H7 (cell line): ENCODE results near the gene CR2. TPM values are rescaled to one million over a fixed set of nuclear protein-coding genes. Genes with fewer than 3 reads are reported as not detected.
"Not testable (repeated sequence)": the region's sequence is repeated elsewhere in the genome, so short reads cannot be mapped to it uniquely, and the experiment has no call there.

Experiments
- DNase-seq: peaks from one replicate; pipeline ENCODE4 v3.0.0; 2012
- H3K27me3 ChIP-seq: 2 replicates; pipeline ENCODE4 v1.6.0; 2011; ENCODE audit warnings: mild to moderate bottlenecking, low read length; ENCODE audit not compliant: control insufficient read depth, insufficient read depth
- H3K36me3 ChIP-seq: replicated peaks from 2 replicates; pipeline ENCODE4 v1.5.1; 2011; ENCODE audit warnings: low read length; ENCODE audit not compliant: control insufficient read depth, insufficient read depth
- H3K4me3 ChIP-seq: 2 replicates; pipeline ENCODE4 v1.5.1; 2011; ENCODE audit warnings: low read depth, mild to moderate bottlenecking, control low read depth, low read length, moderate library complexity; ENCODE audit not compliant: insufficient read depth
- total RNA-seq: library from RNA; depleted of rRNA; stranded (reverse); fragments of >200 nt; shearing (Covaris generic); gene quantifications from 2 replicates; pipeline ENCODE4 v1.2.3, GENCODE V29; 2014

Gene CR2
- total RNA-seq, 1 experiment from 2014 or later = 0.48 TPM

DNA sequence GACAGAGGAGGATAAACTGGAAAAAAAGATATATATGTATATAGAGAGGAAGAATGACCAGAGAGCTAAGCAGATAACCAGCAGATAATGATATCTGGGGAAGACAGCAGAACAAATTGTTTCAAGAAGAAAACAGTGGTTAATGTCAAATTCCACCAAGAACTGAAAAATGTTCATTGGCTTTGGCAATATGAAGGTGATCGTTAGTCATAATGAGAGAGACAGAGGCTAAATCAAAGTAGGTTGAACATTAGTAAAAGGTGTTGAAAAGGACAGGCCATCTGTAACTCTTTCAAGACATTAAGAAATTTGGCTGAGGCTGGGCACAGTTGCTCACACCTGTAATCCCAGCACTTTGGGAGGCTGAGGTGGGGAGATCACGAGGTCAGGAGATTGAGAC lies 25.3 kb upstream of the CR2 start:
- Histone ChIP-seq H3K27me3 (no peaks in the 10 kb centered on the region), H3K36me3 (no peaks in the 10 kb centered on the region), H3K4me3 (no peak overlapping the region)
- DNase-seq = no peak

DNA sequence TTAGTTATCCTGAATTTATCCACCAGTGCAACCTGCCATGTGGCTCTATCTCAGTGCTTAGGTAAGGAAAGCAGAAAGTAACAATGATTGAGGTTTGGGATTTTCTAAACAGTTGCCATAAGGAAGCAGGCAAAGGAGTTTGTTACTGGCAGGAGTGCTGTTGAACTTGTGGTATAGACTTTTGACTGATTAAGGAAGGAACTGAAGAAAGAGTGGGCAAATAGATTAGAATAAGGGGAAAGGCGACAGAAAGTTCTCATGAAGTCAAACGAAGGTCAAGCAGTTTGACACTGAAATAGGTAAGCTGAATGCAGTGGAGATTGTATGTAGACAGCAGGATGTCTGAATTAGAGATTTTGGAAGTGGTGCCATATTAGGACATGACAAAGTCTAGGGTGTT lies 24.2 kb upstream of the CR2 start:
- DNase-seq = no peak
- no peaks in the 10 kb centered on the region for H3K27me3 ChIP-seq
- H3K4me3 ChIP-seq = no peak overlapping the region
- H3K36me3 ChIP-seq = no peaks in the 10 kb centered on the region

DNA sequence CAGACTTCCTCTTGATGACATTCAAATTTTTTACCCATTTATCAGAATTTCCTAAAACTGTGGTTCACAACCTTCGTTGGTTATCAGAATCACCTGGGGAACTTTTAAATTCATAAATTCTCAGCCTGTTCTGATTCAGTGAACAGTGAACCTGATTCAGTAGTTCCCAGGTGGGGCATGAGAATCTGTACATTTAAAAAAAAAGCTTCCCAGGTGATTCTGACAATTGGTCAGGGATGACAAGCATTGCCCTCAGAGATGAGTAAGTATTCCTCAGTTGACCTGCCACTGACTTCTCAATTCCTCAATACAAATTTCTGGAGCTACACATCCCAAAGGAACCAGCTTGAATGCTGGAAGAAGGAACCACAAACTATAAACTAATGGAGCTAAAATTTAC lies 23.5 kb upstream of the CR2 start:
- H3K4me3 ChIP-seq = no peak overlapping the region
- no peak for DNase-seq

DNA sequence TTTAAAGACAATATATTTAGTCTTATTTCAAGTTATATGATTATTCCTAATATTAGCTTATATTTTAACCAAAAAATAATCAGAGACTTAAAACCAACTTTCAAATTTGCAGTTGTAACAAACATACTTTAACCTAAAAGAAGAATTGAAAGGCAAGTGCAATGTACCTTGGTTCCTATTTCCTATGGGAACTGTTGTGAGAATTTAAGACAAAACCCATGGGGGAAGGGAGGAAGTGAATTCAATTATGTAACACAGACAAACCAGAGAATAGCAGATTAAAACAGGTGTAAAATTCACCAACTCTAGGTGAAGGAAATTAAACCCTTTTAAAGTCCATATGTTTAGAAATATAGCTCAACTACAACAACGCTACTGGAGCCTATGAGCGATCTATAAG lies 22.6 kb upstream of the CR2 start:
- no peak overlapping the region for H3K4me3 ChIP-seq
- no peaks in the 10 kb centered on the region for H3K36me3 ChIP-seq
- H3K27me3 ChIP-seq = no peaks in the 10 kb centered on the region
- DNase-seq = no peak

More for the DNA sequence above, 23.5 kb upstream of the CR2 start:
- H3K36me3 ChIP-seq = no peaks in the 10 kb centered on the region
- no peaks in the 10 kb centered on the region for H3K27me3 ChIP-seq

DNA sequence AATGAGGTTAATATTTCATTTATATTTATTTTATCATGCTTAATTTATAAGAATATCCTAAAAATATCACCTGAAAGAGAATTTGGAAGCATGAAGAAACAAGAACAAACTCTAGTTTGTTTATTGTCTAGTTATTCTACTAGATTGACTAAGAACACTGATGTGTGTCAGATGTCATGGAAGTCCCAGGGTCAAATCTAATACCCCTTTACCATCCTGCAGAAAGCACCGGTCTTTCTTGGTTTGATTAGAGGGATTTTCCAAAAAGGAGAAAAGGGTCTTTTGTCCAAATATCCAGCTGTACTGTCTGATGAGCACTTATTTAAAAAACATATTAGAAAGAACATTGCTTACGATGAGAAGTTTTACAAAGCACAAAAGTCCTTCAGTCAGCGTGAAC lies 20.7 kb upstream of the CR2 start:
- Histone ChIP-seq H3K36me3 (no peaks in the 10 kb centered on the region), H3K4me3 (no peak overlapping the region), H3K27me3 (no peaks in the 10 kb centered on the region)
- no peak for DNase-seq

DNA sequence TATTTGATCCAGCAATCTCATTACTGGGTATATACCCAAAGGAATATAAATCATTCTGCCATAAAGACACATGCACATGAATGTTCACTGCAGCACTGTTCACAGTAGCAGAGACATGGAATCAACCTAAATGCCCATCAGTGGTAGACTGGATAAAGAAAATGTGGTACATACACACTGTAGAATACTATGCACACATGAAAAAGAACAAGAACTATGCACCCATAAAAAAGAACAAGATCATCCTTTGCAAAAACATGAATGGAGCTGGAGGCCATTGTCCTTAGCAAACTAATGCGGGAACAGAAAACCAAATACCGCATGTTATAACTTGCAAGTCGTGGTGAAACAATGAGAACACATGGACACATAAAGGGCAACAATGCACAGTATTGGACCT lies 17.4 kb upstream of the CR2 start:
- not testable (repeated sequence) for H3K27me3 ChIP-seq, H3K4me3 ChIP-seq, DNase-seq, H3K36me3 ChIP-seq

DNA sequence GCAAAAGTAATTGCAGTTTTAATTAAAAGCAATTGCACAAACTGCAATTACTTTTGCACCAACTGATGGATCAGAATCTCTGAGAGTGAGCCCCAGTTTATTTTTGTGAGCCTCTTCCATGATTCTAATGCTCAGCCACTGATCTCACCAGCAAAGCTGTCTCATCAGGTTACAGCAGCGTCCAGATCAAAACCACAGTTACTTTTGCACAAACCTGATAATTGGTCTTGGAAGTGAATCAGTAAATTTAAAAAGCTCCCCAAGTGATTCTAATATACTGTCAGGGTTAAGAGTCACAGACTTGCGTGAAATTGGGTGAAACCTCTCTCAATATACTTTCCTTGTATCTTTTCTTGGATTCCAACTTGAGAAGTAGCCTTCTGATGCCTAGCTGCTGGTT lies 13.5 kb upstream of the CR2 start:
- H3K36me3 ChIP-seq = no peaks in the 10 kb centered on the region
- no peak for DNase-seq
- H3K27me3 ChIP-seq = no peaks in the 10 kb centered on the region
- H3K4me3 ChIP-seq = no peak overlapping the region

DNA sequence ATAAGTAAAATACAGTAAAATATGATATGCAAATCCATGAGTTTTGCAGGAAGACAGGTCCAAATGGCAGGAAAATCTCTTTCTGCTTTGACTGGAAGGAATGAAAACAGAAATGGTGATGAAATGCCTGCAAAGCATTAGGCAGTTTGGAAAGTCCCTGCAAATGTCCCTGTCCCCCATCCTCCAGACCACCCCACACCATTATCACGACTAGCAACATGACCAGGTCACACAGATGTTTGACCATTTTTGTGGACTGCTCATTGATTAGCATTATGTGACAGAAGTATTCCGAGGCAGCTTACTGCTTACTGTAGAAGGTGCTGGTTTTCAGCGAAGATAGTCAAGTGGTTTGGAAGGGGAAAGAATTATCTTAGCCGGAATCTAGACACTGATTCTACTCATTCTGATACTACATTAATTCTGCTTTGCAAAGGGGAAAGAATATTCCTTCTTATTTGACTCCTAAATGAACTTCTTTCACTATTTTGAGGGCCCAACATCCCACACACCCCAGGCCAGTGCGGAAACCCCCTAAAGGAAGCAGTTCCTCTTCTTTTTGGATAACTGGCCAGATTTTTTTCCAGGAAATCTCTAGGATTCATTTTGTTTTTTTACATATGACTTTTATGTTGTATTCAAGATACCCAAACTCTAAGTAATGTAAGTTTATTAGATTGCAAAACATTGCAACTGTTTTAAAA lies 9.5 kb upstream of the CR2 start:
- no peak for DNase-seq
- Histone ChIP-seq H3K36me3 (no peaks in the 10 kb centered on the region), H3K27me3 (no peaks in the 10 kb centered on the region; the same call in 1 of the 2 replicates), H3K4me3 (no peak overlapping the region)

DNA sequence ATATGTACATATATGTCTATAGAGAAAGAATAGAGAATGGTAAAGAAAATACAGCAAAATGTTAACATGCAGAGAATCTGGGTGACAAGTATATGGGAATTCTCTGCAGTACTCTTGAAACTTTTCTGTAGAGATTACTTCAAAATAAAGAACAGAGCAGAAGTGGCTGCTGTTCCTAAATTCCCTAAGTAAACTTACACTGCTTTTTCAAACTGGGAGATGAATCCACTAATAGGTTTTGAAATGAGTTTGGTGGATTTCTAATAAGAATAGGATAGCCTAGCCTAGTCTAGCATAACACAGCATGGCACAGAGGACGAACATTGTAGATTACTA lies 450 bp upstream of the CR2 start:
- H3K4me3 ChIP-seq = no peak overlapping the region
- H3K36me3 ChIP-seq = no peaks in the 10 kb centered on the region
- DNase-seq = no peak
- H3K27me3 ChIP-seq = peaks cover 47% of the 10 kb centered on the region

DNA sequence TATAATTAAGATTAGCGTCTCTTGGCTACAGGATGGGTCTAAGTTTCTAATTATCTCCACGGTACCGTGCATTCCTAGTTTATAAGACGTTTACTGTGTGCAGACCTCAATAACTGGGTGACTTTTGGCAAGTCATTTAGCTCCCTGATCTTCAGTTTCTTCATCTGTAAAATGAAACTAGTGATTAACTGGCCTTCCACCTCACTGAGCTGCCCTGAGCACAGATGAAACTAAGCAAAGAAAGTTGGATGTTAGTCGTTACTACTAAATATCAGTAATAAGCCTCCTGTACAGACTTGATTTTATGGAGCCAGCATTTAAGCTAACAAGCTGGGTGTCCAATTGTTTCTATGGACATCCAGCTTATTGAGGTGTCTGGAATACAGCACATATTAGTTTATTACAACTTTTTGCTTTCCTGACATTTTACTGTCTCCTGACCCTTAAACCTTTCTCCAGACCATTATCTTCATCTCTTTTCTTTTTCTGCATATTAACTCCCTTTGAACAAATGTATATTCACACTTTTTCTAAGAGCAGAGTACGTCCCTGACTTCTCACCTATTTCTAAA lies 1.1 kb downstream of the CR2 start:
- DNase-seq = no peak
- H3K4me3 ChIP-seq = no peak overlapping the region; the same call in 1 of the 2 replicates
- peaks cover 47% of the 10 kb centered on the region for H3K27me3 ChIP-seq
- H3K36me3 ChIP-seq = no peaks in the 10 kb centered on the region

DNA sequence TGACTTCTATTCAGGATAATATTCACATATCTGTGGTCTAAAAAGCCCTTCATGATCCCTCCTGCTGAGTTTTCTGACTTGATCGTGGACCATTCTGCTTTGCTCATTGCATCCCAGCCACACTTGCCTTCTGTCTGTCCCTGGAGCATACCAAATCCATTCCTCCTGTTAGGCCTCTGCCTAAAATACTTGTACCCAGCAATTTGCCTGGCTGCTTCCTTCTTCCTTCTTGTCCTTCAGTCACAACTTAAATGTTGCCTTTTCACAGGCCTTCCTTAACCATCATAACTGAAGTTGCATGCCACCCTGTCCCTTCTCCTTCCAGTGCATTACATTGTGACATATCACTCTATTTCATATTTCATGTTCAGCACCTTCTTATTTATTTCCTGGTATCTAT lies 4.3 kb downstream of the CR2 start:
- Histone ChIP-seq H3K36me3 (no peaks in the 10 kb centered on the region), H3K27me3 (peaks cover 34% of the 10 kb centered on the region), H3K4me3 (no peak overlapping the region)
- no peak for DNase-seq

DNA sequence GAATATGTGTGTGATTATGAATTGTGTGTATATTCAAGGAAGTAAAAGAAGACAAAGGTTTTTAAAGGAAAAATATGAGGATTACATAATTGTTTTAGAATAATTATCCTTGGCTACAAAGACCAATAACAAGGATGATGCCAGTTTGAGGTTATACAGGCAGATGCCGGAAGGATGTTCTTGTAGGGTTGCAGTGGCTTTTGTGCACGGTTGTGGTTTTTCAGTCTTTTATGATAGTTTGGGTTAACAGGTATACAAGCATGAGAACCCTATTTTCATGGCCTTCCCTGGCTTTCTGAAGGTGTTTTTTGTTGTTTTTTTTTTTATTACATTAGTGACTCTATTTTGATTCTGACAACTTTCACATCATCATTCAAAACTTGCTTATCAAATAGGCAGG lies 4.9 kb downstream of the CR2 start:
- no peak overlapping the region for H3K4me3 ChIP-seq
- no peak for DNase-seq
- peaks cover 30% of the 10 kb centered on the region for H3K27me3 ChIP-seq

DNA sequence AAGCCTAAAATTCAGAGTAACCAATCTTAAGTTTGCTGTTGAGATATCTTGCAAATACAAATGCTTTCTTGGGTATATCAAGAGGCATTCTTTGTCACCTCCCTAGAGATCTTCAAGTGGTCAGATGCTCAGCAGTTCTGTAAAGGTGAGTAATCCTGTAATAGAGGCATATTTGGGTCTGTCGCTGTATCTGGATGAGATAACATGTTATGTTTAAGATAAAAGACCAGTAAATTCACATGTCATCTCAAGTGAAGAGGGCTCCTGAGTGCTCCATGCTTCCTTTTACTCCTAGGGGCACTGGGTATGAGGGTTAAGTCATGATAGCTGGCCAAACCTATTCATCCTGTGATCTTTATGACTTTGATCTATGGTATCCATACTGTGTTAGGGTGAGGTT lies 7.5 kb downstream of the CR2 start:
- Histone ChIP-seq H3K4me3 (no peak overlapping the region), H3K36me3 (no peaks in the 10 kb centered on the region), H3K27me3 (peaks cover 5% of the 10 kb centered on the region; the same call in 1 of the 2 replicates)
- no peak for DNase-seq

More for the DNA sequence above, 4.9 kb downstream of the CR2 start:
- H3K36me3 ChIP-seq = no peaks in the 10 kb centered on the region

DNA sequence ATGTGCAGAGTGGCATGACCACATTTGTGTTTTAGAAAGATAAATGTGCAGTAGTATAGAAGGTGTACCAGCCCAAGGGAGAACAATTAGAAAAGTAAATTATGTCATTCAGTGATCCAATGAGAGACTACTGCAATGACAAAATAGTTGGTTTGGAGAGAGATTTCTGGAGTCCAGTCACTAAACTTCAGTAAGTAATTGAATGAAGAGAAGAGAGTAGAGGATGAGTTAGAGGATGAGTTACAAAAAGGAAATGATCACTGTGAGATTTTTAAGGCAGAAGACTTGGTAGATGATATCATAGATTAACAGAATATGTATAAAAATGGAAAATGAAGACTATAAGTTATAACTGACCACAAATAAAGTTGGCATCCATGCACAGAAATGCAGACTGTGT lies 8.4 kb downstream of the CR2 start:
- Histone ChIP-seq H3K27me3 (no peaks in the 10 kb centered on the region; the same call in 1 of the 2 replicates), H3K36me3 (no peaks in the 10 kb centered on the region), H3K4me3 (no peak overlapping the region)
- no peak for DNase-seq

DNA sequence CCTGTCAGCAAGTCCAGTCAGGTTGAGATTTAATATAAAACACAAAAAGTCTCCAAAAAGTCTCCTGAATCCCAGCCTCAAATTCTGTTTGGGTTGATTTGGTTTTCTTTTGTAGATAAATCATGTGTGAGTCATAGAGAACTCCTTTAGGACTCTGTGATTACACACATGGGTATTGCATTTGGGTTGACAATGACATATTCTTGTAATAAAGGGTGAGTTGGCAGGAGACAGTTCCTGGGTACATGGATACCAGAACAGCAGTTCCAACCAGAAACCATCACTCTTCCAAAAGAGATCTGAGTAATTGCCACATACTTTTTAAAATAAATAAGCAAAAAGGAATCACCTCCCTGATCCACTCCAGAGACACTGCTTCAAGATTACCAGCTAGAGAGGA lies 8.9 kb downstream of the CR2 start:
- Histone ChIP-seq H3K4me3 (no peak overlapping the region), H3K36me3 (no peaks in the 10 kb centered on the region), H3K27me3 (no peaks in the 10 kb centered on the region; the same call in 1 of the 2 replicates)
- no peak for DNase-seq

DNA sequence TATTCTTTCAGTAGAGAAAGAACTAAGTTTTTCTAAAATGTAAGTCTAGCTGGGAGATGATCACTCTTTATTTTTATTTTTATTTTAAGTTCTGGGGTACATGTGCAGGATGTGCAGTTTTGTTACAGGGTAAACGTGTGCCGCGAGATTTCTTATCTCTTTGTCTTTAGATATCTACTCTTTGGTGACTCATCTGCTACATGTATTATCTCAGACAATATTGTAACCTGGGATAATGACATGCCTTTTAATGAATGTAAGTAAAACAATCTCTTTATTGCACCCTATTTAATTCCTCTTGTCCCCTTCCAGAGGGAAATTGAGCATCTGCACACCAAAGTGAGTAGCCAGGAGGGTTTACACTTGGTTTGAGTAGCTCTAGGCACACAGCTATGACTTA lies 9.4 kb downstream of the CR2 start:
- Histone ChIP-seq H3K36me3 (no peaks in the 10 kb centered on the region), H3K4me3 (no peak overlapping the region), H3K27me3 (no peaks in the 10 kb centered on the region; the same call in 1 of the 2 replicates)
- no peak for DNase-seq
